Measurements from ENCODE around the gene PKDCC.

Gene PKDCC

DNA sequence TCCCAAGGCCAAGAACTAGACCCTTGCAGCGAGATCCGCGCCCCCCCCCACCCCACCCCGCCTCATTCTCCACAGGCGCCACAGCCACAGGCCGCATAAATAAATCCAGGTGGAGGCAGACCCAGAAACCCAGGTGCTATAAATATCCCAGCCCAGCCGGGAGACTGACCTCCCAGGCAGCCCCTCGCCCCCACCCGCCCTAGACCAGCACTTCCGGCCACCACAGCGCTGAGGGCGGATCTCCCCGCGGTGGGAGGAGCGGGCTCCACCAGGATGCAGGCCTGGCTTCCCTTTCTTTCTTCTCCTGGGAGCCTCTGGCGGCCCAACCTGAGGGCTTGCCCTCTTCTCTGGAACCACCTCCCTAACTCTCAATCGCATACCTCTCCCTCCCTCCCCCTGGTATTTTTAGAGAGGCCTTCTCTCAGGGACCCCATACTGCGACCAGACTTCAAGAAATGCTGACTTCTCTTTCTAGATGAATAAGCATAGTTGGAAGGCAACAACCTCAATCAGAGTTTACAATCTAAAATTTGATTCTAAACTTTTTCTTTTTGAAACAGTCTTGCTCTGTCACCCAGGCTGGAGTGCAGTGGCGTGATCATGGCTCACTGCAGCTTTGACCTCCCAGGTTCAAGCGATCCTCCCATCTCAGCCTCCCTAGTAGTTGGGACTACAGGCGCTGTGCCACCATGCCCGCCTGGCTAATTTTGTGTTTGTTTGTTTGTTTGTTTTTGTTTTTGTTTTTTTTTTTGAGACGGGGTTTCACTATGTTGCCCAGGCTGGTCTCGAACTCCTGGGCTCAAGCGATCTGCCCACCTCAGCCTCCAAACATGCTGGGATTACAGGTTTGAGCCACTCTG is 55.0 kb downstream of the PKDCC start:
- Mint-ChIP-seq H3K27me3 (ENCODE audit: low read depth) (no peaks in the 10 kb centered on the region), H3K36me3 (ENCODE audit: low read depth) (peaks cover 9% of the 10 kb centered on the region), H3K4me3 (peak overlapping the region; percentile 67), H3K4me1 (ENCODE audit: low read depth) (peaks cover 63% of the 10 kb centered on the region), H3K27ac (peak overlapping the region; percentile 92), H3K9me3 (peaks cover 8% of the 10 kb centered on the region)
- DNase-seq (ENCODE audit: low spot score) = peak; percentile 35

DNA sequence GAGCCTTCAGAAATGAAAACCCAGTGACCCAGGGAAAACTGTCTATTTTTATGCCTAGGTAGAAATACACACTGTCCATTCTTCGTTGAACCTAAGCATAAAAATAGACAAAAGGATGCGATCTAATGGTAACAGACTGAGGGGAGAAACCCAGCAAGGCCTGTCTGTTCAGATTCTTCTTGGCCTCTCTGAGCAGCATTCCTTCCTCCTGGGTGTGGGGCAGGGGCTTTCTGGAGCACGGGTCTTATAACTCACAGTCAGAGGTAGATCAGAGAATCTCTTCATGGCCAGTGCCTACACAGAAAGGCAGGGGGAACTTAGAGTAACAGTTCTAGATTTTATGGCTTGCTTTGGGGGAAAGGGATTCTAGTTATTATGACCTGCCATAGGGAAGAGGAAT is 56.0 kb downstream of the PKDCC start:
- no peak for DNase-seq (ENCODE audit: low spot score)
- H3K4me3 Mint-ChIP-seq = no peak overlapping the region
- H3K27me3 Mint-ChIP-seq (ENCODE audit: low read depth) = no peaks in the 10 kb centered on the region
- peak overlapping the region; percentile 58 for H3K27ac Mint-ChIP-seq
- peaks cover 9% of the 10 kb centered on the region for H3K36me3 Mint-ChIP-seq (ENCODE audit: low read depth)
- H3K4me1 Mint-ChIP-seq (ENCODE audit: low read depth) = peaks cover 56% of the 10 kb centered on the region
- H3K9me3 Mint-ChIP-seq = peaks cover 8% of the 10 kb centered on the region

DNA sequence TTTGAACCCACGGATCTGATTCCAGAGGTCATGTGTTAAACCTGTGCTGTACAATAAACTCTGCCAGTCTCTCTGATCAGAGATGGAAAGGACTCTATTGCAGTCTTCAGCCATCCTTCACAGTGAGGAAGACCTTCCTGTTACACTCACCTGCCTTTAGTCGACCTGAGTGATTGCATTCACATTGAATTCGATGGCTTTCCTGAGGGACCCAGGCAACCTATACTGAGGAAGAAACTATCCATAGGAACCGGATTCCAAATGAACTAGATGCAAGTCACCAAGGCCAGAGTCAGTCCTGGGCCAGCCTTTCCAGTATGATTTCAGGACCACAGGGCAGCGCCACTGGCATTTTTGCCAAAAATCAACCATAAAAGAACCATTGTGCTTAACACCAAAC is 56.8 kb downstream of the PKDCC start:
- H3K9me3 Mint-ChIP-seq = peaks cover 7% of the 10 kb centered on the region
- no peak for DNase-seq (ENCODE audit: low spot score)
- no peak overlapping the region for H3K27ac Mint-ChIP-seq
- peaks cover 9% of the 10 kb centered on the region for H3K36me3 Mint-ChIP-seq (ENCODE audit: low read depth)
- no peaks in the 10 kb centered on the region for H3K27me3 Mint-ChIP-seq (ENCODE audit: low read depth)
- H3K4me3 Mint-ChIP-seq = no peak overlapping the region
- peaks cover 48% of the 10 kb centered on the region for H3K4me1 Mint-ChIP-seq (ENCODE audit: low read depth)

DNA sequence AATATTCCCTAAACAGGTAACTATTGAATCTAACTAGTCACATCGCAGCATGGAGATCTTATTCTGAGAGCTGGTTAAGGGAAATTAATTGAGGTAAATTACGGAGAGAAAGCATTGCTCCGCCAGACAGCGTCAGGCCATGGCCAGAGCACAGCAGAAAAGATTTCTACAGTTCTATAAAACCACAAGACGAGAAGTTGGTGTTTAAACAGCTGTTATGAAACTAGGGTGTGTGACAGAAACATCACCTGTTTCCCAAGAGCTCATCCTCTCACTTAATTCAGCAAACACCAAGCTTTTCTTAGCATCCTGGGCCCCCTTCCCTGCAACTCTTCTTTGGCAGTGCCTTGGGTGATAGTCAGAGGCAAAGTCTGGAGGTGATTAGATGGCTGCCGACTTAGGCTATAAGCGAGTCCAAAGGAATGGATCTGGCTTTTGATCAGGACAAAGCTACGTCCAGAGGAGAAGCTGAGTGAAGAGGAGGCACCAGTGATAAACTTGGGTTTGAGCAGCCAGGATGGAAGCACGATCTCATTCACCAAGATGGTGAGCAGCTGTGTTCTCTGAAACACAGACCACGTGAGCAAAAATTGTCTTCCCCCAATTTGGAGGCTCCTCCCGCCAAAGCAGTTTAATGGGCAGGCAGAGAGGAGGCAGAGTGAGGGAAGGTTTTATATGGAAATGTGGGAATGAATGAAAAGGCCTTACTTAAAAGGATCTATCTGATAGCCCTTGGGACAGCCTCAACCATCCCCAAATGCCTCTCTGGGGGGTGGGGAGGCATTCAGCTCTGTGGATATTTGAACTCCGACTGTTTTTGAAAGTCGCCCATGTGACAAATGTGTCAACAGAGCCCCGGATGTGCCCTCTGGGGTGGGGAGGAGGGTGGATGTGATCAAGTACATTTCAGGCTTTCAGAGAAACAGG is 57.8 kb downstream of the PKDCC start:
- Mint-ChIP-seq H3K36me3 (ENCODE audit: low read depth) (peaks cover 1% of the 10 kb centered on the region), H3K27me3 (ENCODE audit: low read depth) (no peaks in the 10 kb centered on the region), H3K4me3 (no peak overlapping the region), H3K27ac (no peak overlapping the region), H3K4me1 (ENCODE audit: low read depth) (peaks cover 39% of the 10 kb centered on the region), H3K9me3 (no peaks in the 10 kb centered on the region)
- peak; percentile 69 for DNase-seq (ENCODE audit: low spot score)

DNA sequence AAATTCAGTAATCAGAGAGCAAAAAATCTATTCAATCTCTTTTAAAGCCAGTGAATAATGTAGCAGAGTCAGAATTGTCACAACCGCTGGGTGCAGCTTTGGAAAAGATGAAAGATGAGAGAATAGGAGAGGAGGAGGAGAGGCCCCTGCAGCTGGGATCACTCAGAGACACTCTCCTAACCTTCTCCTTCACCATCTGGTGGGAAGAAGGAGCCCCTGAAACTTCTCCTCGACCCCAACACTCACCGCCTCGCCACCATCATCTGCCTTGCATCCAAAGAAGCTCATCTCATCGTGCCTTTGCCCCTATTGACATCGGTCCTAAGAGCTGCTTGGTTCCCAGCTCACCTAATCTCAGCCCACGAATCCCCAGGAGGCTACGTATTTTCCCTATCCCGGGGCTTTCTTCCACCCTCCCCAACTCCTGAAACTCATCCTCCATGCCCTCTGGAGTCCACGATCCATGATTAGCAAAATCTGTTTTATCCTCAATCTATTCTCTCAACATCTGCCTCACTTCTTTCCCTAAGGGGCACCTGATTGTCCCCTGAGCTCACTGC is 58.5 kb downstream of the PKDCC start:
- DNase-seq (ENCODE audit: low spot score) = no peak
- H3K27ac Mint-ChIP-seq = no peak overlapping the region
- peaks cover 38% of the 10 kb centered on the region for H3K4me1 Mint-ChIP-seq (ENCODE audit: low read depth)
- no peaks in the 10 kb centered on the region for H3K27me3 Mint-ChIP-seq (ENCODE audit: low read depth)
- no peak overlapping the region for H3K4me3 Mint-ChIP-seq
- no peaks in the 10 kb centered on the region for H3K36me3 Mint-ChIP-seq (ENCODE audit: low read depth)
- no peaks in the 10 kb centered on the region for H3K9me3 Mint-ChIP-seq

DNA sequence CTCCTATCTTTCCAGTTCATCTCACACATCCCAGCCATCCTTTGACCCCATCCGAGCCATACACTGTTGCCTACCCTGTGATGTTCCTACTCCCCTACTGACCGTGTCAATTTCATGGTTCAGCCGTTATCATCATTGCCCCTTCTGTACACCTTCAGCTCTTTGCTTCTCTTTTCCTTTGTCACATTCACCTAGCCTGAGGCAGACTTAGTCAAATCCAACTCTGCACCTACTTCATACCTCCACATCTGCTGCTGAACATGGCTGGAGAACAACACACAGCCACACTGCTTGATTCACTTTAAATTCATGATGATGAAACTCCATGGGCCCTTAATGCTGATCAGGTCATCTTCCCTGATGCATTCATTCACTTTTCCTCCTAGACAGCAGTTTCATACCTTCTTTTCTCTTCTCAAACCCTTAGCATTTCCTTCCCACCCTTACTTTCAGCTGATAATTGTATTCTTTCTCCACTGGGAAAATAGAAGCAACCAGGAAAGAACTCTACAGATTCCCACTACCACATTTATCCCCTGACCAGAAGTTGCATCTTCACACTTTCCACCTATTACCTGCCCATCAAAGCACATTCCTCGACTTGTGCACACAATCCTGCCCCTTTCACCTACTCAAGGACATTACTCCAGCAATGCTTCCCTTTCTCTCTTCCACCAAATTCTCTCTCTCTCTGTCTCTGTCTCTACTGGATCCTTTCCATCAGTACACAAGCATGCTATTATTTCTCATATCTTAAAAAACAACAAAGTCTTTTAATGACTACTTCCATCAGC is 59.6 kb downstream of the PKDCC start:
- no peak overlapping the region for H3K27ac Mint-ChIP-seq
- H3K36me3 Mint-ChIP-seq (ENCODE audit: low read depth) = no peaks in the 10 kb centered on the region
- H3K4me1 Mint-ChIP-seq (ENCODE audit: low read depth) = peaks cover 30% of the 10 kb centered on the region
- H3K4me3 Mint-ChIP-seq = no peak overlapping the region
- H3K27me3 Mint-ChIP-seq (ENCODE audit: low read depth) = peaks cover 3% of the 10 kb centered on the region
- no peaks in the 10 kb centered on the region for H3K9me3 Mint-ChIP-seq
- DNase-seq (ENCODE audit: low spot score) = no peak
